ENCODE measurements around the gene AGTR2.
"Not testable (repeated sequence)": the region's sequence is repeated elsewhere in the genome, so short reads cannot be mapped to it uniquely, and the experiment has no call there.

Gene AGTR2, protein sequence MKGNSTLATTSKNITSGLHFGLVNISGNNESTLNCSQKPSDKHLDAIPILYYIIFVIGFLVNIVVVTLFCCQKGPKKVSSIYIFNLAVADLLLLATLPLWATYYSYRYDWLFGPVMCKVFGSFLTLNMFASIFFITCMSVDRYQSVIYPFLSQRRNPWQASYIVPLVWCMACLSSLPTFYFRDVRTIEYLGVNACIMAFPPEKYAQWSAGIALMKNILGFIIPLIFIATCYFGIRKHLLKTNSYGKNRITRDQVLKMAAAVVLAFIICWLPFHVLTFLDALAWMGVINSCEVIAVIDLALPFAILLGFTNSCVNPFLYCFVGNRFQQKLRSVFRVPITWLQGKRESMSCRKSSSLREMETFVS

DNA sequence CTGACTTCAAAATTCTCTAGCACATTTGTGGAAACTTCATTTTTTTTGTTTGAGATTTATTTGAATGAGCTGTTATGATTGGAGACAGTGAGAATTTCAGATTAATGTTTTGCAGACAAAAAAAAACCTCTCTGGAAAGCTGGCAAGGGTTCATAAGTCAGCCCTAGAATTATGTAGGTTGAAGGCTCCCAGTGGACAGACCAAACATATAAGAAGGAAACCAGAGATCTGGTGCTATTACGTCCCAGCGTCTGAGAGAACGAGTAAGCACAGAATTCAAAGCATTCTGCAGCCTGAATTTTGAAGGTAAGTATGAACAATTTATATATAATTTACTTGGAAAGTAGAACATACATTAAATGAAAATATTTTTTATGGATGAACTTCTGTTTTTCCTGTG lies at the start of gene AGTR2:
Gene AGTR2, plus strand, starts transcription at position 234 of the 400 bp plus-strand sequence. CDS start 1,537 bp downstream, outside the sequence.
- no peak within 1 kb of the TSS for H3K27ac ChIP-seq
- TF ChIP-seq, protein P1, sequence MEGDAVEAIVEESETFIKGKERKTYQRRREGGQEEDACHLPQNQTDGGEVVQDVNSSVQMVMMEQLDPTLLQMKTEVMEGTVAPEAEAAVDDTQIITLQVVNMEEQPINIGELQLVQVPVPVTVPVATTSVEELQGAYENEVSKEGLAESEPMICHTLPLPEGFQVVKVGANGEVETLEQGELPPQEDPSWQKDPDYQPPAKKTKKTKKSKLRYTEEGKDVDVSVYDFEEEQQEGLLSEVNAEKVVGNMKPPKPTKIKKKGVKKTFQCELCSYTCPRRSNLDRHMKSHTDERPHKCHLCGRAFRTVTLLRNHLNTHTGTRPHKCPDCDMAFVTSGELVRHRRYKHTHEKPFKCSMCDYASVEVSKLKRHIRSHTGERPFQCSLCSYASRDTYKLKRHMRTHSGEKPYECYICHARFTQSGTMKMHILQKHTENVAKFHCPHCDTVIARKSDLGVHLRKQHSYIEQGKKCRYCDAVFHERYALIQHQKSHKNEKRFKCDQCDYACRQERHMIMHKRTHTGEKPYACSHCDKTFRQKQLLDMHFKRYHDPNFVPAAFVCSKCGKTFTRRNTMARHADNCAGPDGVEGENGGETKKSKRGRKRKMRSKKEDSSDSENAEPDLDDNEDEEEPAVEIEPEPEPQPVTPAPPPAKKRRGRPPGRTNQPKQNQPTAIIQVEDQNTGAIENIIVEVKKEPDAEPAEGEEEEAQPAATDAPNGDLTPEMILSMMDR (conservative IDR thresholded peaks at IDR 0.05): no peak

- TF ChIP-seq, protein P1 (conservative IDR thresholded peaks at IDR 0.05): no peak
- no peak overlapping the region for H3K27ac ChIP-seq
Observed at GRCh38 chrX:116135277-116135676, 35.3 kb upstream of the AGTR2 start.

DNA sequence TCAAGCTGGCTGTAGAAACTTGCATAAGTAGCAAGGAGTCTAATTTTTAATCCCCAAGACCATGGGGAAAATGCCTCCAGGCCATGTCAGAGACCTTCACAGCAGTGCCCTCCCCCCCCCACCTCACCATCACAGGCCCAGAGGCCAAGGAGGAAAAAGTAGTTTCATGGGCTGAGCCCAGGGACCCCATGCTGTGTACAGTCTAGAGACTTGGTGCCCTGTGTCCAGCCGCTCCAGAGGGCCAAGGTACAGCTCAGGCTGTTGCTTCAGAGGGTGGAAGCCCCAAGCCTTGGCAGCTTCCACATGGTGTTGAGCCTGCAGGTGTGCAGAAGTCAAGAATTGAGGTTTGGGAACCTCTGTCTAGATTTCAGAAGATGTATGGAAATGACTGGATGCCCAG lies 29.3 kb upstream of the AGTR2 start:
- not testable (repeated sequence) for H3K27ac ChIP-seq

- no peak overlapping the region for H3K27ac ChIP-seq
- TF ChIP-seq, protein P1 (conservative IDR thresholded peaks at IDR 0.05): no peak
Observed at GRCh38 chrX:116142976-116143375, 27.6 kb upstream of the AGTR2 start.

GRCh38 chrX:116172976-116173375 lies 2.4 kb downstream of the AGTR2 start:
- no peak overlapping the region for H3K27ac ChIP-seq
- TF ChIP-seq, protein P1 (conservative IDR thresholded peaks at IDR 0.05): no peak

DNA sequence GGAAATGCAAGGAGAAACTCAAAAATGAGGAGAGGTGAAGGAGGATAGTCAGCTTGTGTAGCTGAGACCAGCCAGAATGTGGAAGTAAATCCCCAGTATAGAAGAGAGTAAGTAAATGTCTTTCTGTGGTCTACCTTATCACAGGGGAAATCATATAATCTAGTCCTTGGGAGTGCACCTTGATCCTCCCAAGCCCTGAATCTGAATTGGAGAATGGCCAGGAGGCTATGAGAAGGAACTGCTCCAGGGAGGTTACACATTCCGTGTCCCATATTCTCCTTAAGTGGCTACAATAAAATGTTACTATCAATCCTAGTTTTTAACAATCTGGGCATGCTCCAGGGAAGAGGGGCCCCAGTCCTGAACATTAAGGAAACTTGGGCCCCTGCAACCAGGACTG lies 10.8 kb downstream of the AGTR2 start:
- no peak overlapping the region for H3K27ac ChIP-seq
- TF ChIP-seq, protein P1 (conservative IDR thresholded peaks at IDR 0.05): no peak

GRCh38 chrX:116185163-116185562 lies 14.6 kb downstream of the AGTR2 start:
- no peak overlapping the region for H3K27ac ChIP-seq
- TF ChIP-seq, protein P1 (conservative IDR thresholded peaks at IDR 0.05): no peak

DNA sequence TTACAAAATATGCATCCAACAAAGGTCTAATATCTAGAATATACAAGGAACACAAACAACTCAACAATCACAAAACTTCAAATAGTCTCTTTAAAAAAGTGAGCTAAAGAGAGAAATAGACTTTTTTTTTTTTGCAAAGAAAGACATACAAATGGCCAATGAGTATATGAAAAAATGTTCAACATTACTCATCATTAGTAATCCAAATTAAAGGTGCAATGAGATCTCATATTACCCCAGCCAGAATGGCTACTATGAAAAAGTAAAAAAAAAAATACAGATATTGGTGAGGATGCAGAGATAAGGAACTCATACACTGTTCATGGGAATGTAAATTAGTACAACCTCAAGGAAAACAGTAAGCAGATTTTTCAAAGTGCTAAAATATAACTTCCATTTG lies 24.1 kb downstream of the AGTR2 start:
- H3K27ac ChIP-seq: no peak overlapping the region
- TF ChIP-seq, protein P1 (conservative IDR thresholded peaks at IDR 0.05): no peak
